ENCODE measurements around the gene CAPN9. TPM values are rescaled to one million over a fixed set of nuclear protein-coding genes. Genes with fewer than 3 reads are reported as not detected.
"Not testable (repeated sequence)": the region's sequence is repeated elsewhere in the genome, so short reads cannot be mapped to it uniquely, and the experiment has no call there.

The CAPN9 gene
- total RNA-seq, 2 donors from 2014 or later, result 0.45 to 0.59 TPM

DNA sequence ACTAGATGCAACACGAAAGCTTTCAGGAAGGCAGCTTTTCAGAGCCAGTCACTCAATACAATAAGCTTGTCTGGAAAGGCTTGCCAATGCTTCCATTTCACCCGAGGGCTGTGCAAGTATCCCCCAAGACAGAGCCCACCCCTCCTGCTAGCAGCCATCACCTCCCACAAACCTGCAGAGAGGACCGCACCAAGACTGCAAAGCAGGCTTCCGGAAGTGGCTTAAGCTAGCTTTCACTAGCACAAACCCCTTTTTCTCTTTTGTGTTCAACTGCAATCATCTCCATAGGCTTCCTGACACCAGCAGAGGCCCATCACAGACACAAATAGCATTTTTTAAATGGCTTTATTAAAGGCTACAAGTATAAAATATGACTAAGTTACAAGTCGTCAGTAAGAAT, 89.6 kb downstream of the CAPN9 start:
- WGBS, result 73% methylated on average over 5 of the region's 5 CpGs
- Histone ChIP-seq H3K4me1 (replicated peaks) (no peaks in the 10 kb centered on the region), H3K9me3 (no peaks in the 10 kb centered on the region), H3K27ac (no peak overlapping the region), H3K36me3 (no peaks in the 10 kb centered on the region), H3K27me3 (replicated peaks; ENCODE audit: insufficient read depth) (no peaks in the 10 kb centered on the region), H3K4me3 (no peak overlapping the region)
- intact Hi-C loops (cut with DNase I), result no loop called here
- TF ChIP-seq POLR2A (IDR thresholded peaks at IDR 0.05) (no peak), POLR2AphosphoS5 (IDR thresholded peaks at IDR 0.05) (no peak)
- TF ChIP-seq, protein P1, sequence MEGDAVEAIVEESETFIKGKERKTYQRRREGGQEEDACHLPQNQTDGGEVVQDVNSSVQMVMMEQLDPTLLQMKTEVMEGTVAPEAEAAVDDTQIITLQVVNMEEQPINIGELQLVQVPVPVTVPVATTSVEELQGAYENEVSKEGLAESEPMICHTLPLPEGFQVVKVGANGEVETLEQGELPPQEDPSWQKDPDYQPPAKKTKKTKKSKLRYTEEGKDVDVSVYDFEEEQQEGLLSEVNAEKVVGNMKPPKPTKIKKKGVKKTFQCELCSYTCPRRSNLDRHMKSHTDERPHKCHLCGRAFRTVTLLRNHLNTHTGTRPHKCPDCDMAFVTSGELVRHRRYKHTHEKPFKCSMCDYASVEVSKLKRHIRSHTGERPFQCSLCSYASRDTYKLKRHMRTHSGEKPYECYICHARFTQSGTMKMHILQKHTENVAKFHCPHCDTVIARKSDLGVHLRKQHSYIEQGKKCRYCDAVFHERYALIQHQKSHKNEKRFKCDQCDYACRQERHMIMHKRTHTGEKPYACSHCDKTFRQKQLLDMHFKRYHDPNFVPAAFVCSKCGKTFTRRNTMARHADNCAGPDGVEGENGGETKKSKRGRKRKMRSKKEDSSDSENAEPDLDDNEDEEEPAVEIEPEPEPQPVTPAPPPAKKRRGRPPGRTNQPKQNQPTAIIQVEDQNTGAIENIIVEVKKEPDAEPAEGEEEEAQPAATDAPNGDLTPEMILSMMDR (IDR thresholded peaks at IDR 0.05), result no peak
- no peak for DNase-seq (ENCODE audit: low spot score)

DNA sequence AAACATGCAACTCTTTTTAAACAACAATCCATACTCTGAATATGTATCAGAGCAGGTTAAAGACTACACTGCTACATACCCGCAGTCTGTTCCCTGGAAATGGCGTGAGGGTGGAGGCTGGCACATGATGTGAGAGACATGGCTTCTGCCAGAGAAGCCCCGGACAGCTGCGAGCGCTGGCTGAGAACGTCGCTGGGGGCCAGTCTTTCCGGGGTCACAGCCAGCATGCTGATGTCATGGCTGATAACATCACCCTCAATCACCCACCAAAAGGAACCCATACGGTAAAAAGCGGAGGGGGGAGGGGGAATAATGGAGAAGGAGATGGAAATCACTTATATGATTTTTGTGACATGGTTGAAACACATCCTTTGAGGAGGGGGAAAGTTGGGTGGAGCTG, 92.0 kb downstream of the CAPN9 start:
- H3K36me3 ChIP-seq, result no peaks in the 10 kb centered on the region
- TF ChIP-seq, protein P1 (IDR thresholded peaks at IDR 0.05), result no peak
- TF ChIP-seq POLR2A (IDR thresholded peaks at IDR 0.05), result no peak
- TF ChIP-seq POLR2AphosphoS5 (IDR thresholded peaks at IDR 0.05), result no peak
- intact Hi-C loops (cut with DNase I), result no loop called here
- H3K9me3 ChIP-seq, result no peaks in the 10 kb centered on the region
- no peak overlapping the region for H3K4me3 ChIP-seq
- DNase-seq (ENCODE audit: low spot score), result no peak
- H3K4me1 ChIP-seq (replicated peaks), result no peaks in the 10 kb centered on the region
- H3K27me3 ChIP-seq (replicated peaks; ENCODE audit: insufficient read depth), result no peaks in the 10 kb centered on the region
- no peak overlapping the region for H3K27ac ChIP-seq
- 80% methylated on average over 10 of the region's 10 CpGs for WGBS

- WGBS, result 89% methylated on average over 8 of the region's 8 CpGs
- Histone ChIP-seq H3K4me1 (replicated peaks) (no peaks in the 10 kb centered on the region), H3K9me3 (no peaks in the 10 kb centered on the region), H3K4me3 (no peak overlapping the region), H3K27me3 (replicated peaks; ENCODE audit: insufficient read depth) (no peaks in the 10 kb centered on the region), H3K36me3 (no peaks in the 10 kb centered on the region), H3K27ac (no peak overlapping the region)
- TF ChIP-seq POLR2A (IDR thresholded peaks at IDR 0.05), result no peak
- TF ChIP-seq, protein P1 (IDR thresholded peaks at IDR 0.05), result no peak
- TF ChIP-seq POLR2AphosphoS5 (IDR thresholded peaks at IDR 0.05), result no peak
- intact Hi-C loops (cut with DNase I), result no loop called here
- DNase-seq (ENCODE audit: low spot score), result no peak
Observed at GRCh38 chr1:230842801-230843200, 95.6 kb downstream of the CAPN9 start.

GRCh38 chr1:230843503-230844309, 96.5 kb downstream of the CAPN9 start:
- Histone ChIP-seq H3K9me3 (no peaks in the 10 kb centered on the region), H3K4me3 (no peak overlapping the region), H3K36me3 (no peaks in the 10 kb centered on the region), H3K27me3 (replicated peaks; ENCODE audit: insufficient read depth) (no peaks in the 10 kb centered on the region), H3K27ac (no peak overlapping the region), H3K4me1 (replicated peaks) (no peaks in the 10 kb centered on the region)
- TF ChIP-seq, protein P1 (IDR thresholded peaks at IDR 0.05), result no peak
- no peak for TF ChIP-seq POLR2AphosphoS5 (IDR thresholded peaks at IDR 0.05)
- no peak for TF ChIP-seq POLR2A (IDR thresholded peaks at IDR 0.05)
- intact Hi-C loops (cut with DNase I), result no loop called here
- DNase-seq (ENCODE audit: low spot score), result no peak
- WGBS, result 92% methylated on average over 25 of the region's 28 CpGs

DNA sequence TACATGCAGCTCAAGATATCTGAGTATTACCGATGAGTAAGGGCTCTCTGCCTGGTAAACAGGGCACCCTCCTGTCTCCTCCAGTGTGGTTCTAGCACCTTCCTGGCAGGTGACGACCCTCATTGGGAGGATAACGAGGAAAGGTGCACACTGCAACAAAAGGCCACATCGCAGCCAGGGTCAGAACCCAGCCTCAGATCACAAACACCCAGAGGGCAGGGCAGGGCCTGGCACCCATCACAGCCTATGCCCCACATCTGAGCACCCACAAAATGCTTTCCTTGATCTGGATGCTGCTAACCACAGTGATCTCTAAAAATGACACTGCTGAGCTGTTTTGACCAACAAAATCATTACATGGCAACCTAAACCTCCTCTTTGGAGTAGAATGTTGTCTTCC, 97.4 kb downstream of the CAPN9 start:
- Histone ChIP-seq H3K36me3 (no peaks in the 10 kb centered on the region), H3K27ac (no peak overlapping the region), H3K9me3 (no peaks in the 10 kb centered on the region), H3K4me1 (replicated peaks) (peaks cover 6% of the 10 kb centered on the region), H3K4me3 (no peak overlapping the region), H3K27me3 (replicated peaks; ENCODE audit: insufficient read depth) (no peaks in the 10 kb centered on the region)
- 95% methylated on average over 4 of the region's 4 CpGs for WGBS
- no peak for TF ChIP-seq POLR2AphosphoS5 (IDR thresholded peaks at IDR 0.05)
- no peak for TF ChIP-seq POLR2A (IDR thresholded peaks at IDR 0.05)
- TF ChIP-seq, protein P1 (IDR thresholded peaks at IDR 0.05), result no peak
- intact Hi-C loops (cut with DNase I), result no loop called here
- no peak for DNase-seq (ENCODE audit: low spot score)

GRCh38 chr1:230845184-230845583, 98.0 kb downstream of the CAPN9 start:
- H3K36me3 ChIP-seq; H3K9me3 ChIP-seq; intact Hi-C loops (cut with DNase I); H3K27ac ChIP-seq; H3K27me3 ChIP-seq (replicated peaks; ENCODE audit: insufficient read depth); DNase-seq (ENCODE audit: low spot score); H3K4me3 ChIP-seq: not testable (repeated sequence)
- WGBS, result 81% methylated on average over 7 of the region's 7 CpGs
- H3K4me1 ChIP-seq (replicated peaks), result peaks cover 11% of the 10 kb centered on the region

Data from prostate gland (tissue), 2 donors.